ENCODE measurements around the gene RAD51B.

The RAD51B gene

DNA sequence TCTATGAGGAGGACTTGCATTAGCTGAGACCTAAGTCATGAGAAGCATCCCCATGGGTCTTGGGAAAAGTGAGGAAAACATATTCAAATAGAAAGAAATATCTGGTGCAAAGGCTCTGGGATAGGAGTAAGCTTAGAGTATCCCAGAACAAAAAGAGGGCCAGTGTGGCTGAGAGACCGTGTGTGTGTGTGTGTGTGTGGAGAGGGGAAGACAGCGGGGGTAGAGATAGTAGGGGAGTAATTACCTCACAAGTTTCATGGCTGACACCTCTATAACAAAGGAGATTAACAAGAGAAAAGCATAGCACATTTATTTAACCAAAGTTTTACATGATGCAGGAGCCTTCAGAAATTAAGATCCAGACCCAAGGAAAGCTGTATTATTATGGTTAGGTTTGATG, 440.5 kb downstream of the RAD51B start:
- DNase-seq = no peak

DNA sequence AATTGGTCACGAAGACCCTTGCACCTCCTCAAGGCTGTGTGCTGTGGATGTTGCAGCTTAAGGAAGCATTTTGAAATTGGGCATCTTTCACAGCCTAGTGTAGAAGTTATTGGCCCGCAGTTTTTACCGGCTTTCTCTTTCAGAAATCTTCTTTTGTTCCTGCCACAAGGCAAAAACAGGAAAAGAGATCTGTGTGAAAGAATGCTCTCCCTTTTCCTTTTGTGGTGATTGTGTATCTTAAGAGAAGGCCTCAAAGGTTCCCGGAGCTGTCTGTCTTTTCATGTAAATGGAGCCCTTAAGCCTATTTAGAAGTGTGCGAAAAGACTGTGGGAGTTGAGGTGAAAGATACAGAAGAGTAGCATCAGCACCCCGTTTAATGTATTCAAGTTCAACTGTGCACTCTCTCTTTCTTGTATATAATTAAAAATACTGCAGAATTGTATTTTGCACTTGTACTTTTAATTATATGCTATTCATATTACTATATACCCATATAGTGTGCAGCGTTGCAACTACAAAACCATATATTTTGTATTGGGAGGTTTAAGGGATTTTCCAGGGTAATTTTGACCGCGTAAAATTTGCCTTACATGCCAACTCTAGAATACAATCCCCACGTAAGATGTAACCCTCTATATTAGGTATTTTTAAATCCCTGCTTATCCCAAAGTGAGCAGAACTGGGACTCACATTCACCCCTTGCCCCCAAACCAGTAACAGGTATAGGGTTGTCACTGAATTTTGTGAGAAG, 441.7 kb downstream of the RAD51B start:
- no peak for DNase-seq

DNA sequence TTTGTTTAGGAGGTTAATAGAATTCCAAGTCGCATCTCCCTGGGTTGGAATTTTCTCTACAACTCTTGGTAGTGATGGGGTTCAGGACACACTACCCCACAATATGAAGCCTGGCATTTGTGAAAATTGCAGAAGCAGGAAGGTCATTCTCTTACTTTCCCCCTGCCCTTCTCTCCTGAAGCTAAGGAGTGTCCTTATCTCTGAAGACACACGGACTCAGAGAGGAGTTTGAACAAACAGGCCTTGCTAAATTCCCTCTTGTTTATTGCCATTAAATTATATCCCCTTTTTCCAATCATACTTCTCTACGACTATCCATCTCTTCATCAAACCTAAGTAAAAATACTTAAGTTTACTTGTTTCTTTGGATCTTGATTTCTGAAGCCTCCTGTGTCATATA, 443.0 kb downstream of the RAD51B start:
- no peak for DNase-seq

DNA sequence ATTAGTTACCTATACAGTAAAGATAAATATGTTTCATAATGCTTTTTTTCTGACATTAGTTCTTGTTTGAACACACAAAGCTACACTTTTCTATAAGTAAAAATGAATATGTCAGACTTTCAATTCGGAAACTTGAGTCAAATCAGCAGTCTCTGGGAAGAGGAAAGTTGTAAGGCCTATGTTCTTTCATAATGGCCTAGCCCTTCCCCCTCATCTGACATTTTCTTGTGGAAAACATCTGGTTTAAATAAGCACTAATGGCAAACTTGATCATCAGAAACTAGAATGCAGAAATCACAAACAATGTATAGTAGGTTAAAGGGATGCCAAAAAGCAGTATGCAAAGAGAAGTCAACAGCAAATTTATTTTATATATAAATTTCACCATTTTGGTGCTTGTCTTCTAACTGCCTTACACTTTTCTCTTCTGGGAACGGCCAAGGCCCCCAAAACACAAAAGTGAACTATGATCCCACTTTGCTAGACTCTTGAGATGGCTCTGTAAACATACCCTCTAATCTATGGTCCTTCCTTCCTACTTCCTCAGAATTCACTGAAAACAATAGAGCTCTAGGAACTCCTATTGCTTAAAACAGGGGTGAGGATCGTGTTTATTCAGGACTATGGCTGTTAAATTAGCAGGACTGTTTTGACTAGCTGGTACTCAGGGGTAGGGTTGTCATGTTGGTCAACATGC, 444.1 kb downstream of the RAD51B start:
- DNase-seq = no peak

DNA sequence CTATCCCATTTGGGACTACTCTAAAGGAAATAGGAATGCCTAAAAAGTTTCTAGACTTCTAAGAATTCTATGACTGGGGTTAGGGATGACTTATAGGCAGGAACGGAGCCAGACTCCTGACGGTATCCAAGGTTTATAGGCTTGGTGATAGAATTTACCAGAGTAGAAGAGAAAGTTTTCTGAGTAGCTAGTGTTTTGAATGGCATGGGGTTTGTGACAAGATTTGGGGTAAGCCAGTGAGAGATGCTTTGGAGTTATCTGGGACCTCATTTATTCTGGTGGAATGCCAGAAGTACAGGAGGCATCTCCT, 444.6 kb downstream of the RAD51B start:
- DNase-seq = no peak

DNA sequence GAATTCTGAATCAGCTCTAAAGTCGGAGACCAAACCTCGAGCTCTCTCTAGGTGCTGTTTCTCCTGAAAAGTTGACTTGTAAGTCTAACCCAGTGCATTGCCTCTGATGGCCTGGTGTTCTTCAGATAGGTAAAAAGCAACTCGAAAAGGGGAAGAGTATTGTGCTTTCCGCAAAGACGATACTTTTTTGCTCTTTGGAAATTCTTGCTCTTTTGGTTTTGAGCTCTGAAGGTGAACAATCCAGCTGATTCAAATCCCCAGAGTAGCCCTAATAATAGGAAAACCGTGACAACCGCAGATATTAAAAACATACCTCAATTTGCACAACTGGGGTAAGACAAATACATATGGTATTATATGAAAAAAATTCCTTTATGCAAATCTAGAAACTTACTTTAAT, 447.4 kb downstream of the RAD51B start:
- no peak for DNase-seq

DNA sequence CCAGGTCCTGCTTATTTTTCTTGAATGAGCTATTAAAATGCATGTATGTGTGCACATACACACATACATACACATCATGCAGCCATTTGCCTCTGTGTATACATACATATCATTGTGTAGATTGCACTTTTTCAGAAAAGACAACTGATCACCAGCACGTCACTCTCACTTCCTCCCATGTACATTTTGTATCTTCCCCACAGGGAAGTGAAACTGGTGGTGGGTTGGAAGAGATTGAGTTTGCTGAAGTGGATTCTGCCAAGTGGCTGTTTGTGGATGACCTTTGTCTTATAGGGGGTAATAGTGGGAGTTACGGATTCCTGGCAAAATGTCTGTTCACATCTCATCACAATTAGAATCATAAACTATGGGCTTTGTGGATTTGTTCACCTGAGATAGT, 448.6 kb downstream of the RAD51B start:
- no peak for DNase-seq

DNA sequence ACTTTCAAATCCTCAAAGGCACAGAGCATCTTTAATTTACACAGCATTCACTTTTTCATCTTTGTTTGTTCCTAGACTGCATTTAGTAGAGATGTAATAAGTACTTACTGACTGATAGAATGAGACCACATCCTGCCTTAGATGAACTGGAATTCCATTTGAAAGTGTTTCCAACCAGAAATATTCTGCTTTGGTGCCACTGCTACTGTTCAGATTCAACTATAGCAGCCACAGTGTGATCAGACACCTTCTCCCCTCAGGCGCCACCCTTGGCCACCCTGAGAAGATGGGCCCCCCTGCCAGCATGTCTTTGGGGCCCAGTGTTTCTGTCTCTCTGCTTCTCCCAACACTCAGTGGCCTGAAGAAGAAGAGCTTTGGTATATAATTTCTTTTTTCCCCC, 449.1 kb downstream of the RAD51B start:
- no peak for DNase-seq

DNA sequence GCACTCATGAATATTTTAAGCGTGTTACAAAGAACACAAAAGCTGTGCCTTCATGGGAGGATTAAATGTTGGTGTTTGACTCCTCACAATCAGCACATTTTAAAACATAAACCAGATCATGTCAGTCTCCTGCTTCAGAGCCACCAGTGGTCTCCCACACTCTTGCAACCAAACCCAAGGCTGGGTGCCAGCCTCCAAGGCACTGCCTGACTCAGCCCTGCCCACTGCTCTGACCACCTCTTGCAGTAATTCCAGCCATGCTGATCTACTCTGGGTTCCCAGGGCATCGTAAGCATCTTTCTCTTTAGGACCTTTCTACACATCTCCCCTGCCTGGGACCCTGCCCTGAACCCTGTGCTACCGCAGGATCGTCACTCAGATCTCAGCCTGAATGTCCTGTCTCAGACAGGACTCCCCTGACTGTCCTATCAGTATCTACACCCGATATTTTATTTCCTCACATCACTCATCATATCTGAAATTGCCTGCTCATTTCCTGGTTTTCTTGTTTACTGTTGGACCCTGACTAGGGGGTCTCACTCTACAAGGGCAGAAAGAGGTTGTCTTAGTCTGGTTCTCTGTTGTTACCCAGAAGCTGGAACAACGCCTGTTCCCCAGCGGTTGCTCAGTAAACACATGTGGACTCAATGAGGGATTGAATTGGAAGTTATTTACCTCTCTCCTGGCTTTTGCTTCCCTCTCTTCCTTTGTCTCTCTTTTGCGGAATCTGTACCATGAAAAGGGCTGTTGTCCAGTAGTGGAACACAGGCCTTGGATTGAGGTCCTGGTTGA, 449.8 kb downstream of the RAD51B start:
- DNase-seq = no peak

DNA sequence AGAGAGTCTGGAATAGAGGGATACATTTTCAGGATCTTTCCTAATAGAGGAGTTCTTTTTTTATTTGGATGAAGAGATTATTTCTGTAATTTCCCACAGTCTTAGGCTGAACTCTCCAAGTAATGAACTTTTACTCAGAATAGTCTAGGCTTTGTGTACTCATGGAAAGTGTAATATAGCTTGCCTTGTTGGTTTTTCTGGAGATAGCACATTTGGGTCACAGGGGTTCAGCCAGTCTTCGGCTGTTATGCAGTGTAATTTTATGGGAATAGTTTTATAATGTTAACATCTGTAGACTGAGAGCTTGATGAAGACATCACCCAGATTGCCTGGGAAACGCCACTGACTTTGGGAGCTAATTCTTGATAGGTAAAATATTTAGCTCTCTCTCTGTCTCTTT, 450.8 kb downstream of the RAD51B start:
- DNase-seq = no peak

DNA sequence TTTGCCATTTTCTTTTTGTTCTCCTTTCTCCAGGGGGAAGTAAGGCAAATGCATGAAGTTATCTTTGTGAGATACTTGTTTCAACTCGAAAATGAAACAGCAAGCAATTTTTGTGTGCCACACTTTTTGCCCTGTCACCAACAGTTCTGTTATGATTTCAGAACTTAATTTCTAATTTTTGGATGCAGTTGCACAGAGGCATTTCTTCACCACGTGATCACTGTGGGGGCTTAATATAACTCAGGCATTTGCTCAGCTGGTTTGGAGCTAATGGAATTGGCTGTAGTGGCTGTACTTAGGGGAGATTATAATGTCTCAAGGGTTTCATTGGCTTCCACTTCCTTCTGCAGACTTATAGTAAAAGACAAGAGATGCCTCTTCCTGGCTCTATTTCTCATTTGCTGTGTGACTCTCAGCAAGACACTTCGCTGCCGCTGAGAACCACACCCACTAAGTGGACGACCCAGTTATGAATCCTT, 452.4 kb downstream of the RAD51B start:
- DNase-seq = no peak

DNA sequence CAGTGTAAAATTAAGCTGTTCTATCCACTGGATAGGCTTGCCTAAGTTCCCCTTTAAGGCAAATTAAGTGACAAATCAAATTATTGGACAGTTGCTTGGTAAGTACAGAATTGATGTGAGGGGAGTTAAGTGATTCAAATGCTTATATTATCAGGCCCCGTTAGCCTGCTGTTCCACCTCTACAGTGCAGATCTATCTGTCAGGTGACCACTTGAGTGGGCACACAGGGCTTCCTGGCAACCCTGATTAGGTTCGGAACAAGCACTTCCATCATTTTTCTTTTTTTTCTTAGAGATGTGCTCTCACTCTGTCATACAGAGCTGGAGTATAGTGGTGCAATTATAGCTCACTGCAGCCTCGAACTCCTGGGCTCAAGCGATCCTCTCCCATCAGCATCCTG, 453.8 kb downstream of the RAD51B start:
- no peak for DNase-seq

DNA sequence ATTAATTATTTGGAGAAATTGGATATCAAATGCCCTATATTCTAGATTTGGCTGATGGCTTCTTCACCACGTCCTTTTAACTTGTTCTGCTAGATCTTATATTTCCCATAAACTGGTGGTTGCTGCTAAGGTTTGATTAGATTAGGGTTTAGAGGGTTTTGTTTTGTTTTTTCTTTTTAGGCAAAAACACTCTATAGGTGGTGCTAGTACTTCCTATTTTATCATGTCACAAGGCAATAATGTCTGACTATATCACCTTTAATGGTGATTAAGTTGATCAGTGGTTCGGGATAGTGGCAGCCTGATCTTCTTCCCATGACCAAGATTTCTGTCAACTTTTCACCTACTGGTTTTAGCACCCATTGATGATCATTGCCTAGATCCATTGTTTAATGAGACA, 455.1 kb downstream of the RAD51B start:
- DNase-seq = no peak

DNA sequence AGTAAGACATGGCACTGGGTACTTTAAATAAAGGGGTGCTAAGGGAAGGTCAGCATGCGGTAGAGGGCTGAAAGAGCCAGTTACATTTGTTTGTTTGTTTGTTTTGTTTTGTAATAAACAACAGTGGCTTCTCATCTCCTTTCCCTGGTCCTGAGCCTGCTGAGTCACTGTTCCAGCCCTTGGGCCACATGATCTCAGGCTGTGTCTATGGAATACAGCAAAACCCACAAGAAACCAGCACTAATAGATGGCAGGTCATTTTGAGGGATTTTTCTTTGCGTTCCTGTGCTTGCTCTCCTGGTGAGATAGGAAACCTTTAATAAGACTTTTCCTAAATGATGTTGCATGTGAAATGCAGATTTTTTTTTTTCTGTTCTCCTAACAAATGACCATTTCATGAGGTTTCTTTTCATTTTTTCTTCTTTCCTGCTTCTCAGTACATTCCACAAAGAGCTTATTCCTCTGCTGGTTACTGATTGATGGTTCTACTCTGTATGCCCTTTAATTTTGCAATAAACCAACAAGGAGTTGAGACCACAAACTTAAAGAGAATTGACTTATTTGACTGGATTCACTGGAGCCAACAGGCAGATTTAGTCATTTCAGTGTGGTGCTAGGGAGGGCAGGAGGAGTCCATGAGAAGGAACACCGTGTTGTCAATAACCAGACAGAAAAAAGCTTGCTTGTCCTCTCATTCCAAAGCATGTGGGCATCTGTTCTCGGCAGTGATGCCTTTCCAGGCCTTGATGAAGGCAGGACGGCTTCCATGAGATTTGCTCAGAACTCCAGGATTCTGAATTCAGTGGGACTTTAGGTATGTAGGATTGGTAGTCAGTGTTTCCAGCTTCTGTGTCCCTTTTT, 459.2 kb downstream of the RAD51B start:
- no peak for DNase-seq

DNA sequence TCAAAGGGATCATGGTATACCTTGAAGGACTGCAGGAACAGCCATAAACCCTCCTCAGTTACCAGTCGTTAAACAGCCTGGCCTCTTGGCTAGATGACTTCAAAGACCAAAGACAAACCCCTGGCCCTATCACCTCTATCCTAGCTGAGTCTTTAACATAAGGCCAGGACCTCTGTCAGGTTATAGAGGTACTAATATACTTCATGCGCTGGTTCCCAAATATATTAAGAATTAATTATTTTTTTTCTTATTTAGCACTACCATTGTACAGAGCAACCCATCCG, 459.8 kb downstream of the RAD51B start:
- no peak for DNase-seq

DNA sequence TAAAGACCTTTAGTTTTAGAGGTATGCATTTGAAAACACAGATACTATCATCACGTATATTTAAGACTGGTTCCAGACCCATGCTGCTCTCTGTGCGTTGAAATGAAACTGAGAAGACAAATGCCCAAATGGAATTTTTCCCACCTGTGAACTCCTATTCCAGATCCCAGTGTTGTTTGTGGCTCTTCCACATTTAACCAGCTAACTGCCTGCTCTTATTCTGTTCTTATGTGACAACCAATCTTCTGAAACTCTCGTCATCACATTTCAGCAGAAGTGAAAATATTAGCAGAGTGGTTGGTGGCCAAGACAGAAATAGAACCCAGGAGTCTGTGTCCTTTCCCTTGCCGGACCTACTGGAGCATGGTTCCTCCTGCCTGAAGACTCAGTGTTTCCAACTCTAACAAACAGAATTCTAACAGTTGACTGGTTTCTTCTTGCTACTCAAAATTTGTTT, 460.2 kb downstream of the RAD51B start:
- DNase-seq = no peak

DNA sequence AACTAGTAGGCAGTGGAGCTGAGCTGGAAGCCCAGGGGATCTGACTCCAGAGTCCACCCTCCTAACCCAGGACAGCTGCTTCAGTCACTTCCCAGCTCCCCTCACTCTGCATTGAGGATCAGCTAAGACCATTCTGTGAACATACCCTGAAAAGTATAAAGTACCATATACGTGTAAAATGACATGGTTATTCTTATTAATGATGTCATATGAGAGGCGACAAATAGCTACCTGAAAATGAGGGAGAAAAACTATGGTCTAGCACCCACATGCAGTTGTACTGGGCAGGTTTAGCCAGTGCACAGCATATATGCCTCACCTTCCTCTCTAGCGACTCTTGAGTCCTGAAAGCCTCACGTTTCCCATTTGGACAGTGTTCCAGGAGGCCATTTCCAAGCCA, 461.9 kb downstream of the RAD51B start:
- no peak for DNase-seq

DNA sequence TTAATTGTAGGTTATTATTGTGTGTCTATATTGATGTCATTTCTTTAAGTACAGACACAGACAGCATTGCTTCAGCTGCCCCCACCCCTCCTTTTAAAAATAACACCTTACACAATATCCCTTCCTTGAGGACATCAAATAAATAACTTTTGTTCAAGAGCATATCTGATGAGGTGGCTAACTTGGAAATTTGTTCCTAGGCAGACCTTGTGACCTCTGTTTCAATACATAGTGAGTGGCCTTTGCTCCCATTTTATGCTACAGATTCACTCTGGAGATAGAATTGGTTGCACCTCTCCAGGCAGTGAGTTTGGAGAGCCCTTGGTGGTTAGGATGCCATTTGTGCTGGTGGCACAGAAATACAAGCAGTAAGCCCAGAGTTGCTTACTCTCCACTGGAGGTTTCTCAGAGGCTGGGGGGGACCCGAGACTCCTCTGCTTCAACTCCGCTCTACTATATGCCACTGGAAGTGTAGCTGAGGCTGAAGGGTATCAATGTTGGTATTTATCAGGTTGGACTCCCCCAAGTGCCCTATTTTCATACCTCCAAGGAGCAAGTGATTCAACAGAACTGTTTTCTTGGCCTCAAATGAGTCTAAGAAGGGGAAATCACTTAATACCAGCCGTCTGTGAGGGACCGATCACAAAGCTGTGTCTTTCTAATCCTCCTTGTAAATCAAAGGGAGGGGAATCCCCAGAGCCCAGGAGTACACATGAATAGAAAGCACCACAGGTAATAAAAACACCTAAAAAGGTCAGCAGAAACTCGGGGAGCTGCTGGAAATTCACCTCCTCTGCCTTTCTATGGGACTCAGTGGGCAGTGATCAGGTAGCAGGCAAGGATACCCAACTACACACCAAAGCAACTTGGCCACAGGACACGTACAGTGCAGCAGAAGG, 463.1 kb downstream of the RAD51B start:
- no peak for DNase-seq

DNA sequence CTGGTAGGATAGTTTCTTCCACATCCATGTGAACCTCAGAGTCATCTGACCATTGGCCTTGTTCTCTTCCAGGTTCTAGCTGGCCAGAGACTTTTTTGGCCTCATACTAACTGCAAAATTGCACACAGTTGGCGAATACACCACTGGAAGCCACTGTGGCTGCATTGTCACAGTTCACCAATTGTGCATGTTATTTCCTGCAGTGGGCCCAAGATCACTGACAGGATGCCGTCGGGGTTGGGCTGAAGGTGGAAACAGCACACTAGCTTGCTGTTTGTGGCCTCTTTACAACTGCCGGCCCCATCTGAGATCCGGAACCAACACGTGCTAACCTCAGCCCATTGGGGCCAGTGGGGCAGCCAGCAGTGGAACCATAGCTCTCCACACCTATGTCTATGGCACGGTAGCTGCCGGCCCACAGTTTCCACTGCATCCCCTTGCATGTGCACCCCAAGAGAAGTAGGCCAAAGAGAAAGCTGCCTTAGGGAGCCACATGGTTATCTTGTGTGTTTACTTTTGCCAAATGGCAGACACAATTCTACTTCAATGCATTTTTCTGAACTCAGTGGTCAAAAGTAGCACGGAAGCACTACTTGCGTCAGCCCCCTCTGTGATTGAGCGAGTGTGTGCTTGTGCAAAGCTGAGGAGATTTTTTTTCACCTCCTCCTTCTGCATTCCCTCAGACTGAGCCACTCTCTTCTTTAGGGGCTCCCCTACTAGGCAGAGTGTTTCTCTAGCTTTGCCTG, 464.0 kb downstream of the RAD51B start:
- no peak for DNase-seq

DNA sequence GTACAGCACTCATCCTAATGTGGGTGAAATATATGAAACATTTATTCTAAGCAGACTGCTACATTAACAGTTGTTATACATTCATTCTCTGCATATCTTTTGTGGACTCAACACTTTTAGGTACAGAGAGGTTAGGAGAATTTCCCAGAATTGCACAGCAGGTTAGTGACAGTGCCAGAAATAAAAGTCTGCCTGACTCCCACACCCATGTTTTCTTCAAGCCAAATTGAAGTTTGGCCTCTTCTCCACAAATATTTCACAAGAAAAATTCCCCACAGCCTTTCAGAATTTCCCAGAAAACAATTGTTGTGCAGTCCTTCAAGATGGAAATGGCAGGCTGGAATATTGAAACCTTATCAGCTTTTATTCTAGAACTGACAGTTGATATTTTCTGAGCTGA, 464.8 kb downstream of the RAD51B start:
- no peak for DNase-seq

DNA sequence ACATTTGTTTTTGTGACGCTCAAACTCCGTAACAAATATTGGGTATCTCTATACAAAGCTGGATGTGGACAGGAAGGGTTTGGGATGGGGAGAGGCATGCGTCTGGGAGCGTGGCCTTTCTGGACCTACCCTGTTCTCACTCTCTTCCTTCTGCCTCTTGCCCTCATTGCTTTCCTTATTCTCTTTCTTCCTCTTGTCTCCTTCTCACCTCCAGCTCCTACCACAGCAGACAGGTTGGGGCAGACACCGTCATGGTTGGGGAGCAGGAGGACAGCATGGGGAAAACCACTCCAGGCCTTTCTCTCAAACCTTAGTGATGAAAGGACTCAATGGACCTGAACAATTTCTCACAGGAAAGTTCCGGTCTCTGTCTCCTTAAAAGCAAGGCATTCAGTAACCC, 465.3 kb downstream of the RAD51B start:
- DNase-seq = no peak

Data from midbrain (tissue), 1 donor.